Nephron progenitor cell (in vitro differentiated cells): Measurements from ENCODE around the gene MFAP4.

Source experiments
- DNase-seq: peaks from one replicate; pipeline ENCODE4 v3.0.0; 2021
- H3K27ac Mint-ChIP-seq: 2 replicates; pipeline ENCODE4 v1.8.0; 2021; ENCODE audit warnings: mild to moderate bottlenecking, moderate library complexity, mixed read lengths
- H3K27me3 Mint-ChIP-seq: 2 replicates; pipeline ENCODE4 v1.8.0; 2021; ENCODE audit warnings: mild to moderate bottlenecking, low read depth, mixed read lengths; ENCODE audit not compliant: poor library complexity
- H3K36me3 Mint-ChIP-seq: 2 replicates; pipeline ENCODE4 v1.8.0; 2021; ENCODE audit warnings: low read depth, mixed read lengths
- H3K4me1 Mint-ChIP-seq: 2 replicates; pipeline ENCODE4 v1.8.0; 2021; ENCODE audit warnings: mixed read lengths
- H3K4me3 Mint-ChIP-seq: 2 replicates; pipeline ENCODE4 v1.8.0; 2021; ENCODE audit warnings: mild to moderate bottlenecking, moderate library complexity, mixed read lengths
- H3K9me3 Mint-ChIP-seq: 2 replicates; pipeline ENCODE4 v1.8.0; 2021; ENCODE audit warnings: mild to moderate bottlenecking, moderate library complexity, mixed read lengths
- CTCF ChIP-seq: fragments of 200-600 bp; sonication (generic); IDR thresholded peaks from 2 replicates; pipeline ENCODE4 v1.5.0; 2021; ENCODE audit warnings: antibody characterized with exemption

Gene MFAP4

GRCh38 chr17:19401321-19402010 lies 14.5 kb upstream of the MFAP4 start:
- TF ChIP-seq CTCF: no peak

GRCh38 chr17:19399750-19400450 lies 12.9 kb upstream of the MFAP4 start:
- H3K27ac Mint-ChIP-seq: no peak overlapping the region
- no peak overlapping the region for H3K4me3 Mint-ChIP-seq
- no peaks in the 10 kb centered on the region for H3K27me3 Mint-ChIP-seq
- no peaks in the 10 kb centered on the region for H3K9me3 Mint-ChIP-seq
- H3K4me1 Mint-ChIP-seq: peaks cover 21% of the 10 kb centered on the region
- H3K36me3 Mint-ChIP-seq: no peaks in the 10 kb centered on the region
- no peak for TF ChIP-seq CTCF
- no peak for DNase-seq

More at GRCh38 chr17:19401321-19402010, 14.5 kb upstream of the MFAP4 start:
- H3K4me3 Mint-ChIP-seq: no peak overlapping the region
- no peak overlapping the region for H3K27ac Mint-ChIP-seq
- H3K9me3 Mint-ChIP-seq: no peaks in the 10 kb centered on the region
- H3K27me3 Mint-ChIP-seq: no peaks in the 10 kb centered on the region
- H3K36me3 Mint-ChIP-seq: no peaks in the 10 kb centered on the region
- no peak for DNase-seq
- H3K4me1 Mint-ChIP-seq: peaks cover 19% of the 10 kb centered on the region

- peaks cover 21% of the 10 kb centered on the region for H3K4me1 Mint-ChIP-seq
- peak overlapping the region; percentile 3 for H3K27ac Mint-ChIP-seq
- DNase-seq: no peak
These were observed 11.6 kb upstream of the MFAP4 start for GRCh38 chr17:19398301-19399181.

GRCh38 chr17:19397556-19398041 lies 10.6 kb upstream of the MFAP4 start:
- H3K9me3 Mint-ChIP-seq: no peaks in the 10 kb centered on the region
- no peak overlapping the region for H3K4me3 Mint-ChIP-seq
- TF ChIP-seq CTCF: no peak
- no peaks in the 10 kb centered on the region for H3K36me3 Mint-ChIP-seq
- DNase-seq: no peak
- peak overlapping the region; percentile 3 for H3K27ac Mint-ChIP-seq
- H3K27me3 Mint-ChIP-seq: no peaks in the 10 kb centered on the region
- peaks cover 22% of the 10 kb centered on the region for H3K4me1 Mint-ChIP-seq

More at GRCh38 chr17:19398301-19399181, 11.6 kb upstream of the MFAP4 start:
- H3K4me3 Mint-ChIP-seq: no peak overlapping the region
- no peaks in the 10 kb centered on the region for H3K9me3 Mint-ChIP-seq
- no peak for TF ChIP-seq CTCF
- no peaks in the 10 kb centered on the region for H3K27me3 Mint-ChIP-seq
- H3K36me3 Mint-ChIP-seq: no peaks in the 10 kb centered on the region

- Mint-ChIP-seq H3K27ac (no peak overlapping the region), H3K36me3 (no peaks in the 10 kb centered on the region), H3K27me3 (no peaks in the 10 kb centered on the region), H3K4me1 (peaks cover 51% of the 10 kb centered on the region), H3K4me3 (no peak overlapping the region), H3K9me3 (no peaks in the 10 kb centered on the region)
- DNase-seq: no peak
- no peak for TF ChIP-seq CTCF
These were observed 5.3 kb upstream of the MFAP4 start for GRCh38 chr17:19392303-19392702.
